DND-41 (cell line): ENCODE data around the gene SPRR2F.

Experiments
- CTCF ChIP-seq: IDR thresholded peaks from 2 replicates; pipeline ENCODE4 v1.5.1; 2012; ENCODE audit warnings: borderline replicate concordance, low read length, moderate library complexity, mild to moderate bottlenecking; ENCODE audit not compliant: poor library complexity, severe bottlenecking; ENCODE audit errors: extremely low read depth
- EZH2 ChIP-seq: IDR thresholded peaks from 3 replicates; pipeline ENCODE4 v1.6.1; 2012; ENCODE audit warnings: borderline replicate concordance, low read depth, mild to moderate bottlenecking, moderate library complexity, low read length, inconsistent platforms; ENCODE audit not compliant: severe bottlenecking

- TF ChIP-seq CTCF (no peak), EZH2 (no peak)
These were observed 42.2 kb upstream of the SPRR2F start for GRCh38 chr1:153155541-153155940.
